NCI-H2227 treated with DMSO at 0.1 percent for 48 hours (cell line): ENCODE results near the gene CTSD.

ENCODE experiments used
- DNase-seq: peaks from one replicate; lab custom pipeline; 2025; lab: John Stamatoyannopoulos, UW

CTSD gene

GRCh38 chr11:1744891-1745700, 18.6 kb downstream of the CTSD start:
- no peak for DNase-seq

GRCh38 chr11:1744137-1744886, 19.4 kb downstream of the CTSD start:
- no peak for DNase-seq

GRCh38 chr11:1743585-1744136, 20.1 kb downstream of the CTSD start:
- no peak for DNase-seq

- DNase-seq = no peak
These were observed 20.7 kb downstream of the CTSD start for GRCh38 chr11:1742869-1743584.

- DNase-seq = no peak
These were observed 21.4 kb downstream of the CTSD start for GRCh38 chr11:1742371-1742770.

- DNase-seq = no peak
These were observed 22.0 kb downstream of the CTSD start for GRCh38 chr11:1741741-1742140.

GRCh38 chr11:1740786-1741530, 22.8 kb downstream of the CTSD start:
- DNase-seq = no peak

- DNase-seq = no peak
These were observed 24.2 kb downstream of the CTSD start for GRCh38 chr11:1739576-1739975.

GRCh38 chr11:1738380-1738779, 25.3 kb downstream of the CTSD start:
- no peak for DNase-seq

- DNase-seq = no peak
These were observed 26.5 kb downstream of the CTSD start for GRCh38 chr11:1737080-1737757.

- no peak for DNase-seq
These were observed 27.2 kb downstream of the CTSD start for GRCh38 chr11:1736447-1736992.

- no peak for DNase-seq
These were observed 28.5 kb downstream of the CTSD start for GRCh38 chr11:1735271-1735670.

GRCh38 chr11:1734641-1735081, 29.1 kb downstream of the CTSD start:
- no peak for DNase-seq

- DNase-seq = no peak
These were observed 29.7 kb downstream of the CTSD start for GRCh38 chr11:1733716-1734640.

GRCh38 chr11:1733009-1733715, 30.6 kb downstream of the CTSD start:
- DNase-seq = no peak

- DNase-seq = no peak
These were observed 31.2 kb downstream of the CTSD start for GRCh38 chr11:1732418-1733008.

- no peak for DNase-seq
These were observed 32.2 kb downstream of the CTSD start for GRCh38 chr11:1731451-1732059.

GRCh38 chr11:1730059-1730629, 33.6 kb downstream of the CTSD start:
- no peak for DNase-seq
